HG03139 (cell line): ENCODE measurements around the gene PLAC8L1.

Experiments
- ATAC-seq: cut with Tn5 transposase; IDR thresholded peaks from one replicate; pipeline ENCODE4 v1.9.1; 2021; ENCODE audit not compliant: unreplicated experiment

Gene PLAC8L1

GRCh38 chr5:146047396-146047795, 58.0 kb downstream of the PLAC8L1 start:
- no peak for ATAC-seq

- ATAC-seq = no peak
Observed at GRCh38 chr5:146043722-146044121, 61.7 kb downstream of the PLAC8L1 start.

GRCh38 chr5:146042628-146043279, 62.6 kb downstream of the PLAC8L1 start:
- ATAC-seq = no peak

GRCh38 chr5:146041180-146041789, 64.1 kb downstream of the PLAC8L1 start:
- ATAC-seq = no peak

GRCh38 chr5:146040527-146040926, 64.8 kb downstream of the PLAC8L1 start:
- ATAC-seq = no peak

GRCh38 chr5:146039420-146039819, 66.0 kb downstream of the PLAC8L1 start:
- ATAC-seq = no peak

- ATAC-seq = no peak
Observed at GRCh38 chr5:146034605-146035004, 70.8 kb downstream of the PLAC8L1 start.
